Lower lobe of right lung (tissue), 2 donors: ENCODE measurements around the gene DPH3. TPM values are rescaled to one million over a fixed set of nuclear protein-coding genes. Genes with fewer than 3 reads are reported as not detected.
"Not testable (repeated sequence)": the region's sequence is repeated elsewhere in the genome, so short reads cannot be mapped to it uniquely, and the experiment has no call there.

Experiments used
- ATAC-seq, 2 donors: fragments of 200-7000 bp; cut with Tn5 transposase; one replicate each; pipeline ENCODE4 v1.9.1; 2020 to 2022; ENCODE audit warnings: mild to moderate bottlenecking in 2 of 2, moderate library complexity in 2 of 2
- DNase-seq: peaks from one replicate; pipeline ENCODE4 v3.0.0-alpha.2; 2020
- H3K27ac ChIP-seq: fragments of 200-600 bp; one replicate; pipeline ENCODE4 v1.8.0; 2022
- H3K27me3 ChIP-seq: fragments of 200-600 bp; one replicate; pipeline ENCODE4 v1.8.0; 2022; ENCODE audit warnings: low read depth
- H3K36me3 ChIP-seq: fragments of 200-600 bp; one replicate; pipeline ENCODE4 v1.8.0; 2022; ENCODE audit warnings: mild to moderate bottlenecking
- H3K4me1 ChIP-seq: fragments of 200-600 bp; one replicate; pipeline ENCODE4 v1.8.0; 2022
- H3K4me3 ChIP-seq: fragments of 200-600 bp; one replicate; pipeline ENCODE4 v1.8.0; 2022; ENCODE audit warnings: mild to moderate bottlenecking
- H3K9me3 ChIP-seq: fragments of 200-600 bp; one replicate; pipeline ENCODE4 v1.8.0; 2022
- CTCF ChIP-seq: fragments of 200-600 bp; IDR thresholded peaks from one replicate; pipeline ENCODE4 v1.8.0; 2022; ENCODE audit warnings: antibody characterized with exemption, mild to moderate bottlenecking
- intact Hi-C: fragments of 100-400 bp; cut with DNase I; formaldehyde crosslinking; loops from one replicate; pipeline ENCODE4 v1.11.0; 2022
- long read RNA-seq: library from polyadenylated mRNA; unstranded; transcript quantifications from one replicate; pipeline ENCODE4 v2.0.0, GENCODE V29; 2021
- total RNA-seq: library from RNA; stranded (reverse); fragmentation: NEBNext Ultra II Directional; extraction: Animal tissue kit (Norgen Biotek cat#: 25700); gene quantifications from one replicate; pipeline ENCODE4 v1.2.1, GENCODE V29; 2021
- donor health status: DM: no; HTN: yes; CAD: no; lungs with severe emphysema.

The DPH3 gene
- 29.0 TPM for total RNA-seq
- long read RNA-seq, transcript DPH3-204 (3 exons, 3,131 nt), result major isoform, 53 of 75 reads
- long read RNA-seq, transcript DPH3-202 (2 exons, 3,052 nt), result minor isoform, 15 of 75 reads
- long read RNA-seq, partial matches to known transcripts, result 0 of 75 reads
- long read RNA-seq, other reads (novel, unspliced or antisense), result 6 of 75 reads

DNA sequence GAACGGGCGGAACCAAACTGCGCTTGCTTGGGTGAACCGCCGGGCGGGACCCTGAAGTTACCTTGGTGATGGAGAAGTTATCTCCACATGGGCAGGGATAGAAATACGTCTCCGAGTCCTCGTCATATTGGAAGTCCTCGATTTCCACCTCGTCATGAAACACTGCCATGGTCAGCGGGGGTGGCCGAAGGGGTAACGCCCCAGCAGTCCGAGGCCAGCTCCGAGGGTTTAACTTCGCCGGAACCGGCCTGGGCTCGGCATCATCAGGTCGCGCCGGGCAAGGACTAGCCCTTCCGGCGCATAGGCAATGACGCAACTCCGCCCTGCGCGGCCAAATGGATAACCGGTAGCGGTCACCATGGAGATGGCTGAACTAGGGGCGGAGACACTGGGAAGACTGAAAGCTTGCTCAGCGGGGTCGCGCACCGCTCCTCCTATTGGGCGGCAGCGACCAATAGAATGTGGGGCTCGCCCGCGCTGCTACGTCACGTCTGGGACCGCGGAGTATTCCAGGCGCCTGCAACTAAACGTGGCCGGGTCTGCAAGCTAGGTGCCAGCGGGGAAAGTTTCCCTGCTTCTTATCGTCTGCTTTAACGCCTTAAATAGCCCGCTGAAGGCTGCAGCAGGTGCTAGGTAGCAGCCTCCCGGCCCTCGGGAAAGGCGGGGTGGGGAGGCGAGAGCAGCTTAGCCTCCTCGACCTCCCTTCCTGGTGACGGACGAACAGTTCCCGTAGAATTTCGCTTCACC is at the start of gene DPH3, which contains the start of gene OXNAD1:
DPH3 (minus strand) TSS at position 236 of the 747 bp plus-strand sequence; CDS start at position 169, 67 bp downstream.
OXNAD1 (plus strand) TSS at position 505 of the 747 bp plus-strand sequence. CDS start 5,741 bp downstream, outside the sequence.
- peaks cover 51% of the 10 kb centered on the region for H3K4me1 ChIP-seq
- ATAC-seq (peak; percentile 100), DNase-seq (peak; percentile 100)
- H3K36me3 ChIP-seq, result peaks cover 25% of the 10 kb centered on the region
- peak within 1 kb of the TSS; percentile 97 for H3K27ac ChIP-seq
- no peak for TF ChIP-seq CTCF
- H3K9me3 ChIP-seq, result no peaks in the 10 kb centered on the region
- H3K27me3 ChIP-seq, result no peaks in the 10 kb centered on the region
- H3K4me3 ChIP-seq, result peak within 1 kb of the TSS; percentile 77
- intact Hi-C loops, result loop anchor here (5.0 kb wide), 1 partner anchor 287 kb away; no protein-coding TSS in a partner anchor

GRCh38 chr3:16313886-16314645 is 49.3 kb upstream of the DPH3 start:
- intact Hi-C loops, result no loop called here
- no peak for TF ChIP-seq CTCF
- Histone ChIP-seq H3K27ac (no peak overlapping the region), H3K27me3 (no peaks in the 10 kb centered on the region), H3K36me3 (peaks cover 59% of the 10 kb centered on the region), H3K4me3 (no peak overlapping the region), H3K9me3 (no peaks in the 10 kb centered on the region), H3K4me1 (peaks cover 27% of the 10 kb centered on the region)
- ATAC-seq (no peak), DNase-seq (no peak)

DNA sequence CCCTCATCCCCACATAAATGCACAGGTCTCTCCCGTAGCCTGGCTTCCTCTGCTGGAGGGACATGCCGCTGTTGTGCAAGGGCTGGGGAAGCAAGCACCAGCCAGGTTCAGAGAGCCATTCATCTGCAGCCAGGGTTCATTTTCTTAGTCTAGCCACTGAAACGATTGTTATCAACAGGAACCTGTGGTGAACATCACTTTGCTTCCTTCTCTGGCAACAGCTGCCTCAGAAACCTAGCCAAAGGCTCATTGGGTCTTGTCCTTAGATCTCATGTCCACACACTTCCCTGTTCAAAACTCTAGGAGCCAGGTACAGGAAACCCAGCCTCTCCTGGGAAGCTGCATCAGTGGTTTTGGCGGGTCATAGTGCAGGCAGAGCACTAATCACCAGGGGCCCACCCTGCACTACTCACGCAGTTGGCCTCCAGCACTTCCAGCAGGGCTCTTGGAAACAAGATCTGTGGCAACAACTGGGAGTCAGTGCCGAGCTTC is 47.3 kb upstream of the DPH3 start:
- H3K36me3 ChIP-seq, result peaks cover 42% of the 10 kb centered on the region
- peak; percentile 42 to 51 for ATAC-seq

DNA sequence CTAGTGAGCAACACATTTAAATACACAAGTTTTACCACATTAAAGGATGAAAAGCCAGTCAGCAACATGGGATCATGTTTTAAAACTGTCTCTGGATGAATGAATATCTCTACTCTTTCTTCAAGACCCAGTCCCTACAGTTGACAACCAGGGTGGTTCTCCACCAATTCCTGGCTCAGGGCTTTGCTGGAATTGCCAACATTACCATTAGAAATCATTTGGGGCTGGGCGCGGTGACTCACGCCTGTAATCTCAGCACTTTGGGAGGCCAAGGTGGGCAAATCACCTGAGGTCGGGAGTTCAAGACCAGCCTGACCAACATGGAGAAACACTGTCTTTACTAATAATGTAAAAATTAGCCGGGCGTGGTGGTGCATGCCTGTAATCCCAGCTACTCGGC is 45.7 kb upstream of the DPH3 start:
- H3K36me3 ChIP-seq, result peaks cover 27% of the 10 kb centered on the region
- H3K4me1 ChIP-seq, result peaks cover 11% of the 10 kb centered on the region
- ATAC-seq, H3K27me3 ChIP-seq, intact Hi-C loops, H3K27ac ChIP-seq, H3K9me3 ChIP-seq, DNase-seq, H3K4me3 ChIP-seq: not testable (repeated sequence)

More for the DNA sequence above, 47.3 kb upstream of the DPH3 start:
- Histone ChIP-seq H3K4me1 (peaks cover 11% of the 10 kb centered on the region), H3K4me3 (no peak overlapping the region), H3K27me3 (no peaks in the 10 kb centered on the region), H3K27ac (peak overlapping the region; percentile 28), H3K9me3 (no peaks in the 10 kb centered on the region)
- intact Hi-C loops, result no loop called here
- DNase-seq, result no peak
- no peak for TF ChIP-seq CTCF

GRCh38 chr3:16309558-16309957 is 44.8 kb upstream of the DPH3 start:
- H3K4me1 ChIP-seq, result peaks cover 16% of the 10 kb centered on the region
- DNase-seq (no peak), ATAC-seq (peak; percentile 57 to 66)
- no peak overlapping the region for H3K4me3 ChIP-seq
- no peaks in the 10 kb centered on the region for H3K27me3 ChIP-seq
- H3K27ac ChIP-seq, result no peak overlapping the region
- no peak for TF ChIP-seq CTCF
- no peaks in the 10 kb centered on the region for H3K9me3 ChIP-seq
- H3K36me3 ChIP-seq, result peaks cover 23% of the 10 kb centered on the region
- intact Hi-C loops, result no loop called here
